Caco-2 (cell line): Measurements from ENCODE around the gene TOP2B. TPM values are rescaled to one million over a fixed set of nuclear protein-coding genes. Genes with fewer than 3 reads are reported as not detected.

Experiments used
- BruUV-seq: library from RNA; stranded (reverse); fragments of 400-500 nt; replicated peaks from 2 replicates; lab custom pipeline; 2021; lab: Mats Ljungman, UMichigan
- CTCF ChIA-PET: fragments of 300-600 bp; sonication (Branson Sonifier 250); formaldehyde crosslinking; loops from one replicate; lab custom pipeline; 2022; ENCODE audit warnings: antibody characterized with exemption; lab: Charles Lee
- POLR2A ChIA-PET: fragments of 300-600 bp; sonication (Branson Sonifier 250); formaldehyde crosslinking; loops from one replicate; lab custom pipeline; 2022; ENCODE audit warnings: antibody characterized with exemption; lab: Charles Lee
- DNase-seq, 2 experiments: peaks; one replicate each; pipeline versions ENCODE4 v3.0.0 to v3.0.0-alpha.2; 2020 to 2022
- H3K27me3 ChIP-seq: replicated peaks from 2 replicates; pipeline ENCODE4 v1.6.0; 2011; ENCODE audit warnings: low read length; ENCODE audit not compliant: control insufficient read depth, insufficient read depth
- H3K36me3 ChIP-seq: 2 replicates; pipeline ENCODE4 v1.5.1; 2011; ENCODE audit warnings: low read length; ENCODE audit not compliant: control insufficient read depth, insufficient read depth
- H3K4me1 ChIP-seq: fragments of 250-450 bp; sonication (Bioruptor Pico); 2 replicates; pipeline ENCODE4 v1.5.1; 2020; ENCODE audit warnings: mild to moderate bottlenecking
- H3K4me3 ChIP-seq: 2 replicates; pipeline ENCODE4 v1.5.1; 2011; ENCODE audit warnings: low read depth, mild to moderate bottlenecking, control low read depth, low read length
- H3K9me3 ChIP-seq: fragments of 250-450 bp; sonication (Bioruptor Pico); 2 replicates; pipeline ENCODE4 v1.5.1; 2020; ENCODE audit warnings: mild to moderate bottlenecking, moderate library complexity
- H3K27ac Mint-ChIP-seq: one replicate; pipeline ENCODE4 v1.8.0; 2022; ENCODE audit warnings: mixed read lengths; ENCODE audit not compliant: unreplicated experiment
- H3K27me3 Mint-ChIP-seq: one replicate; pipeline ENCODE4 v1.8.0; 2022; ENCODE audit warnings: mixed read lengths; ENCODE audit not compliant: insufficient read depth, unreplicated experiment
- H3K36me3 Mint-ChIP-seq: one replicate; pipeline ENCODE4 v1.8.0; 2022; ENCODE audit warnings: mild to moderate bottlenecking, mixed read lengths; ENCODE audit not compliant: insufficient read depth, unreplicated experiment
- H3K4me1 Mint-ChIP-seq: one replicate; pipeline ENCODE4 v1.8.0; 2022; ENCODE audit warnings: low read depth, mixed read lengths; ENCODE audit not compliant: unreplicated experiment
- H3K4me3 Mint-ChIP-seq: one replicate; pipeline ENCODE4 v1.8.0; 2022; ENCODE audit warnings: mild to moderate bottlenecking, moderate library complexity, mixed read lengths; ENCODE audit not compliant: unreplicated experiment
- H3K9me3 Mint-ChIP-seq: one replicate; pipeline ENCODE4 v1.8.0; 2022; ENCODE audit warnings: mixed read lengths; ENCODE audit not compliant: unreplicated experiment
- intact Hi-C: fragments of 100-400 bp; cut with micrococcal nuclease; formaldehyde crosslinking; loops from one replicate; pipeline ENCODE4 v1.10.0; 2022; ENCODE audit not compliant: unreplicated experiment
- total RNA-seq: library from RNA; stranded (reverse); gene quantifications from 2 replicates; pipeline ENCODE4 v1.2.3, GENCODE V29; 2022
- TF ChIP-seq, protein P1 (sequence below), 2 experiments: fragments of 200-600 bp in 1 of 2; IDR thresholded peaks; 1 replicate in 1 of 2; 2 replicates in 1 of 2; pipeline versions ENCODE4 v1.5.1 to v1.8.0; 2011 to 2022; ENCODE audit warnings: antibody characterized with exemption in 1 of 2, control low read depth in 1 of 2, inconsistent platforms in 1 of 2, low read depth in 1 of 2, low read length in 1 of 2, mild to moderate bottlenecking in 1 of 2, moderate library complexity in 1 of 2; ENCODE audit not compliant: insufficient read depth in 1 of 2, severe bottlenecking in 1 of 2, unreplicated experiment in 1 of 2

Gene TOP2B
- total RNA-seq, 1 experiment from 2014 or later = 83.1 TPM

DNA sequence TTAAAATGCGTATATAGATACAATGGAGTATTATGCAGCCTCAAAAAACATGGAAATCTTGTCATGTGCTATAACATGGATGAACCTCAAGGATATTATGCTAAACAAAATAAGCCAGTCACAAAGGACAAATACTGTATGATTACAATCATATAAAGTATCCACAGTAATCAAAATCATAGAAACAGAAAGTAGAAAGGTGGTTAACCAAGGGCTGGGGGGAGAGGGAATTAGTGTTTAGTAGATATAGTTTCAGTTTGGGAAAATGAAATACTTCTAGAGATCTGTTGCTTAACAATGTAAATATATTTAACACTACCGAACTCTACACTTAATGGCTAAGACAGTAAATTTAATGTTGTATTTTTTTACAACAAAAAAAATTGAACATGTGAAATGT is 9.0 kb downstream of the TOP2B start:
- no peak overlapping the region for H3K27ac Mint-ChIP-seq
- no peak overlapping the region for H3K4me3 Mint-ChIP-seq
- ChIA-PET CTCF (no interaction called here), POLR2A (no interaction called here)
- intact Hi-C loops = no loop called here
- Histone ChIP-seq H3K4me1 (no peaks in the 10 kb centered on the region), H3K4me3 (no peak overlapping the region), H3K9me3 (no peaks in the 10 kb centered on the region), H3K27me3 (no peaks in the 10 kb centered on the region), H3K36me3 (no peaks in the 10 kb centered on the region)
- no TSS peak for BruUV-seq
- peaks cover 4% of the 10 kb centered on the region for H3K36me3 Mint-ChIP-seq
- no peaks in the 10 kb centered on the region for H3K9me3 Mint-ChIP-seq
- TF ChIP-seq, protein P1, sequence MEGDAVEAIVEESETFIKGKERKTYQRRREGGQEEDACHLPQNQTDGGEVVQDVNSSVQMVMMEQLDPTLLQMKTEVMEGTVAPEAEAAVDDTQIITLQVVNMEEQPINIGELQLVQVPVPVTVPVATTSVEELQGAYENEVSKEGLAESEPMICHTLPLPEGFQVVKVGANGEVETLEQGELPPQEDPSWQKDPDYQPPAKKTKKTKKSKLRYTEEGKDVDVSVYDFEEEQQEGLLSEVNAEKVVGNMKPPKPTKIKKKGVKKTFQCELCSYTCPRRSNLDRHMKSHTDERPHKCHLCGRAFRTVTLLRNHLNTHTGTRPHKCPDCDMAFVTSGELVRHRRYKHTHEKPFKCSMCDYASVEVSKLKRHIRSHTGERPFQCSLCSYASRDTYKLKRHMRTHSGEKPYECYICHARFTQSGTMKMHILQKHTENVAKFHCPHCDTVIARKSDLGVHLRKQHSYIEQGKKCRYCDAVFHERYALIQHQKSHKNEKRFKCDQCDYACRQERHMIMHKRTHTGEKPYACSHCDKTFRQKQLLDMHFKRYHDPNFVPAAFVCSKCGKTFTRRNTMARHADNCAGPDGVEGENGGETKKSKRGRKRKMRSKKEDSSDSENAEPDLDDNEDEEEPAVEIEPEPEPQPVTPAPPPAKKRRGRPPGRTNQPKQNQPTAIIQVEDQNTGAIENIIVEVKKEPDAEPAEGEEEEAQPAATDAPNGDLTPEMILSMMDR (IDR thresholded peaks at IDR 0.05; ENCODE audit: insufficient read depth in 1 of 2, low read depth in 1 of 2, low read length in 1 of 2, severe bottlenecking in 1 of 2, unreplicated experiment in 1 of 2) = no peak
- peaks cover 8% of the 10 kb centered on the region for H3K4me1 Mint-ChIP-seq
- DNase-seq = no peak
- H3K27me3 Mint-ChIP-seq = no peaks in the 10 kb centered on the region

GRCh38 chr3:25654576-25654975 is 10.1 kb downstream of the TOP2B start:
- POLR2A ChIA-PET = no interaction called here
- Mint-ChIP-seq H3K36me3 (peaks cover 4% of the 10 kb centered on the region), H3K4me1 (peaks cover 8% of the 10 kb centered on the region), H3K4me3 (no peak overlapping the region), H3K27ac (no peak overlapping the region), H3K27me3 (no peaks in the 10 kb centered on the region), H3K9me3 (no peaks in the 10 kb centered on the region)
- no TSS peak for BruUV-seq
- no peaks in the 10 kb centered on the region for H3K9me3 ChIP-seq
- no peaks in the 10 kb centered on the region for H3K27me3 ChIP-seq
- TF ChIP-seq, protein P1 (IDR thresholded peaks at IDR 0.05; ENCODE audit: insufficient read depth in 1 of 2, low read depth in 1 of 2, low read length in 1 of 2, severe bottlenecking in 1 of 2, unreplicated experiment in 1 of 2) = no peak
- no peaks in the 10 kb centered on the region for H3K36me3 ChIP-seq
- intact Hi-C loops = no loop called here
- DNase-seq = no peak
- no peak overlapping the region for H3K4me3 ChIP-seq
- CTCF ChIA-PET = no interaction called here
- no peaks in the 10 kb centered on the region for H3K4me1 ChIP-seq

DNA sequence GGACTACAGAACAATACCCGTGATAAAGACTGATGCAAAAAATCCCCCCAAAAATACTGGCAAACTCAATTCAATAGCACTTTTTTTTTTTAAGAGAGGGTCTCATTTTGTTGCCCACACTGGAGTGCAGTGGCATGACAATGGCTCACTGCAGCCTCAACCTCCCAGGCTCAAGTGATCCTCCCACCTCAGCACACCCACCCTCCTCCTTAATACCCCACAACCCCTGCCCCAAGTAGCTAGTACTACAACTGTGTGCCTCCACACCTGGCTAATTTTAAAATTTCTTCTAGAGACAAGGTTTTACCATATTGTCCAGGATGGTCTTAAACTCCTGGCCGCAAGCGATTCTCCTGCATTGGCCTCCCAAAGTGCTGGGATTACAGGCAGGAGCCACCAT is 11.4 kb downstream of the TOP2B start:
- intact Hi-C loops = no loop called here
- BruUV-seq = no TSS peak
- Histone ChIP-seq H3K4me3 (no peak overlapping the region), H3K9me3 (no peaks in the 10 kb centered on the region), H3K36me3 (no peaks in the 10 kb centered on the region), H3K4me1 (no peaks in the 10 kb centered on the region), H3K27me3 (no peaks in the 10 kb centered on the region)
- no peaks in the 10 kb centered on the region for H3K36me3 Mint-ChIP-seq
- no peak overlapping the region for H3K4me3 Mint-ChIP-seq
- no peak overlapping the region for H3K27ac Mint-ChIP-seq
- no peaks in the 10 kb centered on the region for H3K27me3 Mint-ChIP-seq
- no peak for DNase-seq
- H3K4me1 Mint-ChIP-seq = peaks cover 8% of the 10 kb centered on the region
- ChIA-PET CTCF (interaction anchor here (0.6 kb wide), 1 partner anchor 1059 kb away, joined by 3 read pairs; no protein-coding TSS in a partner anchor), POLR2A (no interaction called here)
- no peaks in the 10 kb centered on the region for H3K9me3 Mint-ChIP-seq
- TF ChIP-seq, protein P1 (IDR thresholded peaks at IDR 0.05; ENCODE audit: insufficient read depth in 1 of 2, low read depth in 1 of 2, low read length in 1 of 2, severe bottlenecking in 1 of 2, unreplicated experiment in 1 of 2) = no peak
